T1000 (cell line): Measurements from ENCODE around the gene FAM156A.
"Not testable (repeated sequence)": the region's sequence is repeated elsewhere in the genome, so short reads cannot be mapped to it uniquely, and the experiment has no call there.

Experiments
- DNase-seq: peaks from one replicate; lab custom pipeline; 2025; ENCODE audit warnings: mixed read lengths; lab: John Stamatoyannopoulos, UW

FAM156A gene

GRCh38 chrX:52958113-52958959, at the start of gene FAM156A:
Gene FAM156A (minus strand): TSS chrX:52958518. CDS start chrX:52948588, 9,930 bp downstream.
- not testable (repeated sequence) for DNase-seq

- DNase-seq: no peak
These were observed 47.0 kb upstream of the FAM156A start for GRCh38 chrX:53005327-53005726.

DNA sequence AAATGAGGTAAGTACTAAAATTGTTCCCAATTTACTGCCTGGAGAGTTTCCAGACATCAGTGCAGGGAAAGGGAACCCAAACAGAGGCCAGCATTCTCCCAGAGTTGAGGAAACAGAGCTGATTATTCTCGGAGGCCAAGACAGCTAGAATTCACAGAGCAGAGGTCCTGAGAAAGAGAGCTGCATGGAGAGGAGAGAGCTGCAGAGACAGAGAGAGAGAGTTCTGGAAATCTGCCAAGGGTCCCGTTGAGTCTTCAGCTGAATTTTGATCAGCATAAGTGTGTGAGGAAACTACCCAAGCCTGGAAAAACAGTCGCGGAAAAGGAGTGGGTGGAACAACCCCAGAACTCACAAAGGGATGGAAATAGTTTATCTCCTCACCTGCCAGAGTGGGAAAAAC, 46.5 kb upstream of the FAM156A start:
- no peak for DNase-seq

DNA sequence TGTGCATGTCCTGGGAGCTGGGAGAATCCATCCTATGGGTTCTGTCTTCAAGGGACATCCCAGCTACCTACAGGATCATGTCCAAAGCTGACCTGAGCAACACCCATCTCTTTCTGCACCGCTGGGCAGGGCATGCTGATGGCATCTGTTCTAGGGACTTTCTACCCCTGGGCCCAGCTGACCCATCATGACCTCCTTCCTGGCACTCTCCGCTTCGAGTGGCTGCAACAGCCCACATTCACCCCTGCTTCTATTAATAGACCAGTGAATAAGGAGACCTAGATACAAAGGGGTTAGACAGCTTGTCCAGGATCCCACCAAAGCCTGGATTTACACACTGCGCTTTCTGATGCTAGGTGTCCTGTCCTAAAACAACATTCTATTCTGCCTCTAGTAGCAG, 45.7 kb upstream of the FAM156A start:
- no peak for DNase-seq

DNA sequence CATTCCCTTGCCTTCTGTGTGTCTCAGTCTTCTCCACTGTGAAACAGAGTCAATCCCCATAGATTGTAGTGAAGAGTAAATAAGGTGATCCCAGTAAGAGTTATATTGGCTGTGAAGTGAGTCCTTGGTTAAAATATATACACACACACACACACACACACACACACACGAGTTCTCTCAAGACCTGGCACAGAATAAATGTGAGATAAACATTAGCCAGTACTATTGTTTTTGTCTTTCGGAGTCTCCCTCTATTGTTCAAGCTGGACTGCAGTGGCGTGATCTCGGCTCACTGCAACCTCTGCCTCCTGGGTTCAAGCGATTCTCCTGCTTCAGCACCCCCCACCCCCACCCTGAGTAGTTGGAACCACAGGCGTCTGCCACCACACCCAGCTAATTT, 44.8 kb upstream of the FAM156A start:
- DNase-seq: no peak

DNA sequence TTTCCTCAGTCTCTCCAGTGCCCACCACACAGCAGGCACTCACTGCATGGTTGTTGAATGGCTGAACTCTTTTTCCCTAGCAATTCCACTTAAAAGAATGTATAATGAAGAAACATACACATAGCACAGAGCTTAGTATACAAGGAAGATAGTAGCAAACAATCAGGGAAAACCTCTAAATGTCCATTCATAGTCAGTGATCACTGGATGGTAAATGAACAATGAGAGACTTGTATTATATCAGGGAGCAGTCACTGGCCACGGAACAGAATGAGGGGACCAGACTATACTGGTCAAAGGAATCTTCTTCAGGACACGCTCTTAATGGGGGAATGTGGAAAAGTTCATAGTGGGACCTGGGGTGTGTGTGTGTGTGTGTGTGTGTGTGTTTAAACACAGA, 43.6 kb upstream of the FAM156A start:
- DNase-seq: no peak

DNA sequence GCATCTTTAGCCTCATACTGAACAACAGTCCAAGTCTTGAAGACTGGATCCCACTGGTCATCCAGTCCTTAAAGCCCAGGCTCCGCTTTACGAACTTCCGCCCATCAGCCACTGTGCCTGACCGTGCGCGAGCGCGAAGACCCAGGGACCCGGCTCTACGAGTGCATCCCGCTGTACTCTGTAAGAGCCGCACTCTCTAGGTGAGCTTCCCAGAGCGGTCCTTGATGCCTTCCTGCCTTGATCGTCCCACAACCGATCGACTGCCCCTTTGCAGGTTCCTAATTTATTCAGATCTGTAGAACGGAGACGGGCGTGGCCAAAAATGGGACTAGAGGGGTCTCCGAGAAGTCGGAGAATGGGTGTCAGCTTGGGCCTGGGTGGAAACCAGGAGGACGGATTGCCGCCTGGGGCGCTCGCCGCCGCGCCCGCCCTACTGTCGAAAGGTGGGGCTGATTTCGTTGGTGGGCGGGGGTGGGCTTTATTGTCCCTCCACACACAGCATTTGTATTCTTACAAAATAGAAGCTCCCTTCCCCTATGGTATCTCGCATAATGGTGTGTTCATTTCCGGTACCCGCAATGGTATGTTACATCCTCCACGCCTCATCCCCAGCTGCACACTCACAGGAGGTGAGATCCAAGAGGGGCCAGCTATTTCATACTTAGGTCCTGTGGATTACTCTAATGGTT, 42.3 kb upstream of the FAM156A start:
- DNase-seq: no peak

DNA sequence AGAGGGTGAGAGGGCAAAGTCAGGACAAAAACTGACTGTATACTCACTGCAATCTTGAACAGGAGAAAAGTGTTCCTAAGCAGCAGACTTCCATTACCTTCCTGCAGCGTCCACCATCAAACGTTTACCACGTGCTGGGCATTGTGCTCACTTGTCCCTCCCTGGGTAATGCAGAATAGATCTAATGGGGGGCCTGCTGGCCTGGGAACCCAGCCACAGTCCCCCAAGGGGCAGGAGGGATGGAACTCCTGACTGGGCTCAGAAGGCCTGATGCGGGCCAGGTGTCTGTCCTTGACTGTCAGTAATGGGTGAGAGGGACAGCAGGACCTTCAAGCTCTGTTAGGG, 37.6 kb upstream of the FAM156A start:
- DNase-seq: no peak

DNA sequence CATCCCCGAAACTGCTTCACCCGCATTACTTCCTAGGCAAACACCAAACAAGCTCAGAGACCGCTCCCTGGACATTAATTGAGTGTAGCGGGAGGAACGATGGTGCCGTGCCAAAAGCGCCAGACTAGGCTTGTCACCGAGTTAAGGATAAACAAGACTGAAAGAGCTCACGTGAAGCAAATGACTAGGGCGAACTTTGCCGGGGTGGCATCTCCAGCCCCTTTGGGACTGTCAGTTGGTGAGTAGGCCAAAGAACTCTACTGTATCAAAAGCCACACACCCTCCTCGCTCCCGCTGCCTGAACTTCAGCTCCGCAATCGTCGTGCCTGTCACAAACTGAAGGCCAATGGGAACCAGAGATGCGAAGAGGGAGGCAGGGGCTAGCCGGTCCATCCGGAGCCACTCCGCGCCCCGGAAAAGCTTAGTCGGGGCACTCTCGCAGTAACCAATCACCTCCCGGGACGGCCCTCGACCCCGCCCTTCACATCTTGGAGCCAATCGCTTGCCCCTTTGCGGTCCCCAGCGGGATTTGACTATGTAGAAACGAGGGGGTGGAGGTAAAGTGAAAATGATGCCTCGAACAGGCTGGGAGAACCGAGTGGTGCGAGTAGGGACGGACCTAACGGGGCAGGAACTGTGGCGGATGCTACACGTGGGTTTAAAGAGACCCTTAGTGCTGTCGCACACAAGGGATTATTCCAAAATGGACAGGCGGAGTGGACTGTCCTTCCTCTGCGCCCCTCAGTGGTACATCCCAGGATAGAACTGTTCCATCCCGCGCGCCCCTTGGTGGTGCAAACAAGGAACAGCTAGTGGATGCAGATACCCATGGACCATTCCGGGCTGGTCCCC, 37.0 kb upstream of the FAM156A start:
- peak; percentile 97 for DNase-seq

- DNase-seq: no peak
These were observed 32.5 kb upstream of the FAM156A start for GRCh38 chrX:52990848-52991247.

DNA sequence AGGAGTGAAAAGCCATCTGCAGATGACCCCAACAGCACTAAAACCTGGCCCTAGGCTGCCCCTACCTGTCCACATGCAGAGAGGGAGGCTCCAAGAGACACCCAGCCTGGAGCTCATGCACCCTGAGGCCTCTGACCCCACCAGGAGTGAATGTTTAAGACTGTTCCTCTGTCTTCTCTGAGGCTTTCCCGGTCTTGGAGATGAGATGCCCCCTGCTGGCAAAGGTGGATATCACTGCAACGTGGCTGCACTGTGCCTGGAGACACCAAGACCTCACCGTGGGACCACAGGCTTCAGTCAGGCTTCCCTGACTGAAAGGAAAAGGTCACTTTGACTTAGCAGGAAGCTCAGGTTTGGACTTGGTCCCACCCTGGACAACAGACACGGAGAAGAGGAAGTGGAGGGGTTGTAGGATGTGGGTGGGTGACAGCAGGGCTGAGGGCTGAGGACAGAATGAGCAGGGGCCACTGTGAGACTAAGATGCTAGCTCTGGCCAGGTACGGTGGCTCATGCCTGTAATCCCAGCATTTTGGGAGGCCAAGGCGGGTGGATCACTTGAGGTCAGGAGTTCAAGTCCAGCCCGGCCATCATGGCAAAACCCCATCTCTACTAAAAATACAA, 31.8 kb upstream of the FAM156A start:
- DNase-seq: peak; percentile 31

DNA sequence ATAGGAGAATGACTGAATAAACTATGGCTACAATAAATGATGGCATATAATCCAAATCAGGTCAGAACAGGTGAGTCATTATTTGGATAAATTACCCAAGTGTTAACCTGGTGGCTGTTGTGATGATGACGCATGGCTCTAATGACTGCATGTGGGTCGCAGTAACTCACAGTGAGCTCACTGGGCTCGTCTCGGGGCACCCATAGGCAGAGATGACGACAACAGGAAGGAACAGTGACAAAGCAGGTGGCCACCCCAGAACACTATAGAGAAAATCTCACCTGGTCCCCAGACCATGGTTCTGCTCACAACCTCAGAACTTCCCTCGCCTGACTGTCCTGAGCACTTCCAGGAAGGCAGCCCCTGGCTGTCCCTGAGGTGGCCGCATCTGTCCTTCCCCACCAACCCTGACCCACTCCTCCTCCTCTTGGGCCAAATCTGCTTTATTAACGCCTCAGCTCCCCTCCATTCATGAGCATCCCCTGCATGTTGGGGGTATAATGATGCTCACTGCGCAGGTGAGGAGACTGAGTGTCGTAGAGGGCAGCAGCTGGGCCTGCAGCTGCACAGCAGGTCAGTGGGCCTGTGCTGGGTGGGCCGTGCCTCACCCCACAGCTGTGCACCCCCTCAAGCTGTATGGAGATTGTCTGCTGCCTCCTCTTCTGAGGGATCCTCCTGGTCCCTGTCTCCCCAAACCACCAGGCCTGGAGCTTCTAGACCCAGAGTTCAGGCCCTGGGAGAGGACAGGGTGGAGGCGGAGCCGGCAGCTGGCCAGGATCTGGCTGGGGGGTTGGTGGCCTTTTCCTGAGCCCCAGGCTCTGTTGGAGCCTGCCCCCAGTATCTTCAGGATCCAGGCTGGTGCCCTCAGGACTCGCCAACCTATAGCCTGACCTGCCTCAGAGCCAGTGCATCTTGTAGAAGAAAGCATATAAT, 30.9 kb upstream of the FAM156A start:
- no peak for DNase-seq

DNA sequence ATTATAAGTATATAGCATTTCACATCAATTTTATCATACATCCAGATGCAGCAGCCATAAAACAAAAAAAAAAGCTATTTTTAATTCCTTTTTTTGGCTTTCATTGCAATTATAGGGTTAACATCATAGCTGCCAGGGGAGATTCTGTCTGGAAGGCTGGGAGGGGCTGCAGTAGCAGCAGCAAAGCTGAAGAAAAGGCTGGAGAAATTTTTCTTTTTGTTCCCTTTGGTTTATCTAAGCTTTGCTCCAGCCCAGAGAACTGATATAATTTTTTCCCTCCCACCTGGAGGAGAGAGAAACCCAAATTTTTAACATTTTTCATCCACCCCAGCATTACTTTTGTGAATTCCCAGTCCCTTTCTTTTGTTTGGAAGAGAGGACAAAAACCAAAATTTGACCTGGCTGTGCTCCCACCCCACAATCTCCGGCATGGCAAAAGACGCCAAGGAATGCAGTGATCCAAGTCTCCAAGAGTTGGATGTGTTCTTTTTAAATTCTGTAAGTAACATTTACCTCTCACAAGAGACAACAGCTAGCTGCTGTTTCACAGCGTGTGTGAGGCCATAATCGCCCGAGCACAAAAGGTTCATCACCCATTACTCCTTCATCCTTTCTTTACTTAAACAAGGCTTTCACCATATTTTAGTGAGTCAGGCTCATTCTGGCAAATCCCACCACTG, 25.1 kb upstream of the FAM156A start:
- no peak for DNase-seq

DNA sequence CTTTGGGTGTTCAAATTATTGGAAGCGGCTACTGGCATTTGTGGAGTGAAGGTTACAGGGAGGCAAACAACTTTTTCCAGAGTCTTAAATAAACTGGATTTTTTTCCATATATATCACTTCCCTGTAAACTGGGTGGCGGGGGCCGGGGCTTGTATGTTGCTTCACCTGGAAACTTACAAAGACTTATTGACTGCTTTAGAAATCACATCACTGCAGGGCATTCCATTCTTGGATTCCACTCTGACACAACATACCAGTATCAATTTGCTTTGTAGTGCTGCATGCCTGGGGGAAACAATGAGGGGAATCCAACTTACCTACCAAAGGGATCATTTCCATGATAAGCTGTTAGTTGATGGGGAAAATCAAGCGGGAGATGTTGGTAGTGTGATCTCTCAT, 21.7 kb upstream of the FAM156A start:
- DNase-seq: no peak

DNA sequence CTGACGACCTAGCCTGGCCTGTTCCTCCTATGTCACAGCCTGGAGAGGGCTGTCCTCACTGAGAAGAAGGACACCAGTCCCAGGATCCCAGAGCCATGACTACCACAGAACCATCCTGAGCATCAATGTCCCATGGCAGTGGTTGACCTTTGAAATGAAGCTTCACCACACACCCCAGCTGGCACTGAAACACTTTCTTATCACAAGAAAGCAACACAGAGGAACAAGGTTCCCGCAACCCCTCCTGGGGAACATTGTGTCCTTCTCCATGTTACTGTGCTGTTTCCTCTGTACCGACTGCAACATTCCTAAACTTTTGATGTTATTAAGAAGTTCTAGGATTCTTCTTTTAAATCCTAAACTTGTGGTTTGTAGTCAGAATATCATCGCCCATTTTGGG, 21.2 kb upstream of the FAM156A start:
- no peak for DNase-seq

GRCh38 chrX:52977953-52978352, 19.6 kb upstream of the FAM156A start:
- no peak for DNase-seq

GRCh38 chrX:52975576-52975975, 17.3 kb upstream of the FAM156A start:
- not testable (repeated sequence) for DNase-seq

GRCh38 chrX:52974336-52974992, 16.1 kb upstream of the FAM156A start:
- DNase-seq: not testable (repeated sequence)

DNA sequence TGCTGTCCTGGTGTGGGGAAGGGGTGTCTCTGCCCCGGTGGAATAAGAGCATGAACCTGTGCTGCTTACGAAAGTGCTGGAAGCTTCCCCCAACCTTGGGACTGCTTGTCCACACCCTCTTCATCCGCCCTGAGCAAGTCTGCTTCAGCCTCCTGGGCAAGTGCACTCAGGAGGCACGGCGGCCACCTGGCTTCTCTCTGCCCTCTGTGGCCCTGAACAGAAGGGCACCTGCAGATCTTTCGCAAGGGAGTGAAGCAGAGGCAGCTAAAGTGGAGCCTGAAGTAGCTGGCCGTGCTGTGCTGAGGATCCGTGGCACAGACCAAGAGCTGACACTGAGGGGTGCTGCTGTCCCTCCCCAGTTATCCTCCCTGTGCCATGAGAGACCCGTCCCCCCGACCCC, 9.6 kb upstream of the FAM156A start:
- DNase-seq: not testable (repeated sequence)
